Mucosa of gallbladder (tissue), 1 donor: ENCODE measurements around the gene CCDC13. TPM values are rescaled to one million over a fixed set of nuclear protein-coding genes. Genes with fewer than 3 reads are reported as not detected.

ENCODE experiments used
- DNase-seq: peaks from one replicate; pipeline ENCODE4 v3.0.0-alpha.2; 2020; ENCODE audit warnings: low spot score
- total RNA-seq: library from RNA; stranded (reverse); gene quantifications from one replicate; pipeline ENCODE4 v1.2.1, GENCODE V29; 2021
- donor health status: DM: no; HTN: no; CAD: no.

The CCDC13 gene
- total RNA-seq, 1 donor from 2014 or later: 1.4 TPM

GRCh38 chr3:42734263-42734860, 38.7 kb downstream of the CCDC13 start:
- no peak for DNase-seq

DNA sequence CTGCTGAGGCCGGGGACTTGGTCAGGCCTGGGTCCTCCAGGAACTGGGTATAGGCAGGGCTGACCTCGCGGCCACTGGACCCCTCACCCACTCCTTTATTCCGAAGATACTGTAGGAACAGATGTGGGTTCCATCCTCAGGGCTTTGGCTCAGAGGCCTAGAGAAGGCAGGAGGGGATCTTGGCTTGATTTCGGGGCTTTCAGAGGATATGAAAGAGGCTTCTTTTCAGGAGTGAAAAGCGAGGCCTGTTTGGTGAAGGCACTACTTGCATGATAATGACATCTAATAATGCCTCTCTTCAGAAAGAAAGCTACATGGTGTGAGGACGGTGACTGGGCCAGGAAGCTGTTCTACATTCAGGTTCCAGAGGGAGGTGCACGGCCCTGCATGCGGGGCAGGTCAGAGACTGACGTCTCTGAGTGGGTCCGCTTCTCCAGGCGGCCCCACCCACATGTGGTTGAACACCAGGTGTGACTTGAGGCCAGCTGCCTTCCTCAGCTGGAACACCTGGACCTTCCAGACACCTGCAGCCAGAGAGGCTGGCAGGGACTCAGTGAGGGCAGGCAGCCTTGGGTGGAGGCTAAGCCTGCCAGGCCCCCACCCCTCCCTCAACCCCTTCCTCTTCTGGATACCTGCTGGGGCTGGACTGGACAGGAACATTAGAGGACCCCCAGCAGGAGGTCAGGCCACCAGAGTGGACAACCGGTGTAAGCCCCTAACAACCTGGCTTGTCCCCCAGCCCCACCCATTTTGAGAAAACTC, 39.4 kb downstream of the CCDC13 start:
- DNase-seq: no peak

DNA sequence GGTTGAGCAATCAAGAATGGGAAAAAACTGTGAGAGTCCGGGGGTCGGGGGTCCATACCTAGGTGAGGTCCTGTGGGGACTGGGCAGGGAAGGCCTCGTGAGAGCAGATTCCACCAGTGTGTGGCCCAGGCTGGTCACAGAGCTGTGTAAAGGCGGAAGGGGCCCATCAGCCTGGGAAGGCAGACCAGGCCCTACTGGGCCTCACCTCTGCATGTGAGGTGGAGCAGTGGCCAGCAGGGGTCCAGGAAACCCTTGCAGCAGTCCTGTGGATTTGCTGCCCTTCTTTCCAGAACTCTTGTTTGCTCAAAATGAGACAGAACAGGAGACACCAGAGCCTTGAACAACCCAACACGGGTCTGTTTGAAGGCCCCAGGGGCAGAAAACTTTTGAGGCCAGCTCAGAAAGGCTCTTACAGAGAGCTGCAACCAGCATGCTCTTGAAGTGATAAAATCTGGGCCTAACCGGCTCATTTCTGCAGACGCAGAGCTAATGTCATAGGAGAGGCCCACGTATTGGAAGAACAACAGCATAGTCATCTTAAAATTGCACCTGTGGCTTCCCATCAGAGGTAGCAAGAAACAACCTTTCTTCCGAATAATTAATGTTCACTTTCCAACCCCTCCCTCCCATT, 40.1 kb downstream of the CCDC13 start:
- no peak for DNase-seq

DNA sequence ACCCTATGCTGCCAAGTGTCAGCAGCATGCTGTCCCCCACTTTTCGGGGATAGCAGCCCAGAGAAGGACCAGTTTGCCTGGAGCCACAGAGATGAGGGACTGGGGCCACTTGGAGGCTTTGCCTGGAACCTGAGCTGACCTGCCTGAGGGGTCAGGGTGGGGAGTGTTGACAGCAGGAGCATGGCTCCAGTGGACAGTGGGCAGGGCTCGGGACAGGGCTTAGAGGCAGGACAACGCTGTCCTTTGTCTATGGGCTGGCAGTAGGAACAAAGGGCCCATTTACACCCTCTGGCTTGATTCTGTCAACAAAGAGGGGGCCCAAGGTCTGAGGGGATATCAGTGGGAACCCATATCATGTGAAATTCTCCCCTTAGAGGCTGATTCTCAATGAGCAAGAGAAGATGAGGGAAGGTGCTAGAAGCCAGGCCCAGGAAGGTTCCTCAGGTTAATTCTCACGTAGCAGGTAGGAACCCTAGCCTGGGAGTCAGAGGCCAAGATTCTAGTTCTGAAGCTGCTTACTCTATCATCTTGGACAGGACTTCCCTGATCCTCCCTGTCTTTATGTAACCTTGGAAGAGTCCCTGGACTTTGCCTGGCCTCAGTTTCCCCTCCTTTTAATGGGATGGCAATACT, 40.7 kb downstream of the CCDC13 start:
- no peak for DNase-seq

- DNase-seq: no peak
These were observed 41.4 kb downstream of the CCDC13 start for GRCh38 chr3:42731476-42732195.

DNA sequence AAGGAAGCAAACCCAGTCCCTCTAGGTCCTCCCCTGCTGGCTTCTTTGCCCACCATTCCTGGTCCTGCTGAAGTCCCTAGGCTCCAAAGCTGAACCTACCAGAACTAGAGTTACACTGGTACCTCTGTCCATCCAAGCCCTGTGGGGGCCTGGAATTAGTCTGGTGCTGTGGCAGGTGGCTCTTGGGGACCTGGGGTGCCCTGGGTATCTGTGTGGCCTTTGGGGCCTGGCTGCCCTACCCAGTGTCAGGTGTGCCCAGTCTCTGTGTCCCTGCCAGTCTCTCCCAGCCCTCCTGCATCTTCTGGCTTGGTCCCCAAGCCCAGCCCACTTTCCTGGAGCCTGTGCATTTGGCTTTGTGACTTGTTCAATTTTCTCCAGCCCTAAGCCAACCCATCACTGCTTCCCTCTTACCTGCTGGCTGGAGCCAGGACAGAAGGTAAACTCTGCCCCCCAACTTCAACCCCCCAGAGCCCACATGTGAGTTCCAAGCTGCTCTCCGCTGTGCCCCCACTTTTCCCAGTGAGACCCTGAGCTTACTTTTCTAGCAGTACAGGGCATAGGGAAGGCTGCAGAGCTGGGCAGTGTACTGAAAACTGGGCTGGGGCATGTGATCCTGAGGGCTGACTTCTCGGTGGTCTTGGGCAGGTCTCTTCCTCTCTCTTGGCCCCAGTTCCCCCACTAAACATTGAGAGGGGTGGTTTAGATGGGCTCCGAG, 42.2 kb downstream of the CCDC13 start:
- no peak for DNase-seq

DNA sequence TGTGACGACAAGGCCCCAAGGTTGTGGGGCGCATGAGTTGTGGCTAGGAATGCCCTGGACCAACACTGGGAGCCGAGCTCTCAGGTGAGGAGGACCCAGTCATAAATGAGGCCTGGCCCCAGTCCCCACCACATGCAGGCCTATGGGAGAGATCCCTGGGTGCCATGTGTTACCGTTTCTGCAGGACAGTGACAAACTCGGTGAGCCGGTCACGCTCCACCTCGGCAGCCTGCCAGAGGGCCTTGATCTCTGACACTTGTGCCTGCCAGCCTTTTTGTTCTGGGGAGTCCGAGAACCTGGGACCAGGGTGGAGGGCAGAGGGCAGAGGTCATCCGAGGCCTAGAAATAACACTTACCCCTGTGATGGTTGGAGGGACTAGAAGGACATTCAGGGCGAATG, 42.8 kb downstream of the CCDC13 start:
- DNase-seq: no peak

GRCh38 chr3:42729404-42730145, 43.5 kb downstream of the CCDC13 start:
- DNase-seq: no peak

DNA sequence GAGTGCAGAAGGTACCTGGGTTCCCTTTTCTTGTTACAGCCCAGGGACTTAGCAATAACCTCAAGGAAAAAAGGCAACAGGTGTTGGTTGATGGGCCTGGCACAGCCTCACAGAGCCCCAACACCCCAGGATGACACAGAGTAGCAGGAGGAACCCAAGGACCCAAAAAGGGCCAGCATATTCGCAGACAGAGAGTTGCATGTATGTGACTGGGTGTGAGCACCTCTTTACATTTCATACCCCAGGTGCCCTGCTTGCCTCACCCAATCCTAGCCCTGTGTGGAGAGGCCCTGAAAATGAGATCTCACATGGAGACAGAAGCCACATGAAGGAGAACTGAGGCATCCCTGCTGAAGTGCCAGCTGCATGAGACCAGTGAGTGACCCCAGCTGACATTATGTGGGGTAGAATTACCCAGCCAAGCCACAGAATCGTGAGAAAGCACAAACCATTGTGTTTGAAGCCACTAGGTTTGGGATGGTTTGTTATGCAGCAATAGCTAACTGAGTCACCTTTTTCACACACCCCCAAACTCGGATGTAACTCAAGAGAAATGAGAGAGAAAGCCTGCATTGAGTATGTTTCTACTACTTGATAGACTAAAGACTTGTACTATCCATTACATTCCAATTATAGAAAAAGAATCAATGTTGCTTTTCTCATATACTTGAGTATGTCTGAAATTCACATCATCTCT, 44.2 kb downstream of the CCDC13 start:
- no peak for DNase-seq

DNA sequence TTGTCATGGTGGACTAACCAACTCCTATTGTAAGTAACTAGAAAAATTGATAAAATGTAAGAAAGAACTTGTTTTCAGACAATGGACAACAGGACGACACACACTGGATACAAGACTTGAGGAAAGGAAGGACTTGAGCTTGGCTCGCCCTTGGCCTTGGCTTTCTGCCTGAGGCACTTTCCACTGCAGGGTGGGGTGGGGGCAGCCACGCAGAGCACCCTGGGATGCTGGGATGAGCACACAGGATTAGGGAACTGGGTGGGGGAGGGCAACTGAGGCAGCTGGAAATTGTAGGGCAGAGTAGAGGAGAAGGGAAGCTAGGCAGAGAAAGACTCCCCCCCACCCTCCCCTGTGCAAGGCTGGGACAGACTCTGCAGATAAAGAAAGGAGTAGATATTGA, 45.0 kb downstream of the CCDC13 start:
- no peak for DNase-seq

DNA sequence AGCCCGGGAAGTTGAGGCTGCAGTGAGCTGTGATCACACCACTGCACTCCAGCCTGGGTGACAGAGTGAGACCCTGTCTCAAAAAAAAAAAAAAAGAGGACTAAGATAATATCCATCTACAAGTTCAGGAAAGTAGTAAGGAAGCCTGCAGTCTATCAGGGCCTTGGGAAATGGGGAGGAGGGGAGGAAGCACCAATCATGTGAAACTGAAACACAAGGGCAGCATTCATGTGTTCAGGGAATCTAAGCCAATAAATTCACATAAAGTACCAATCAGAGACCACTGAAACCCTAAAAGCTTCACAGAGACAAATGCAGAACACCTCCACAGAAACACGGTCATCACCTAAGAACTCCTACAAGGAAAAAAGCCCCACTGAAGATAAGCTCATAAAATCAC, 47.6 kb downstream of the CCDC13 start:
- no peak for DNase-seq

- no peak for DNase-seq
These were observed 49.8 kb downstream of the CCDC13 start for GRCh38 chr3:42723219-42723618.

Other genes with a start within 250 kb of the CCDC13 start
- gene SEC22C, start 191.3 kb downstream of the CCDC13 start, total RNA-seq: 37.0 TPM
- gene SS18L2, start 182.4 kb downstream of the CCDC13 start, total RNA-seq: 20.3 TPM
- 55.5 TPM for gene NKTR, start 172.6 kb downstream of the CCDC13 start, total RNA-seq
- gene ZBTB47, start 119.6 kb downstream of the CCDC13 start, total RNA-seq: 41.2 TPM
- gene KLHL40, start 87.7 kb downstream of the CCDC13 start, total RNA-seq: not detected
- 0.35 TPM for gene HHATL, start 70.5 kb downstream of the CCDC13 start, total RNA-seq
- gene HIGD1A, start 31.2 kb upstream of the CCDC13 start, total RNA-seq: 96.7 TPM
- 5.0 TPM for gene ACKR2, start 36.2 kb upstream of the CCDC13 start, total RNA-seq
- gene CYP8B1, start 102.6 kb upstream of the CCDC13 start, total RNA-seq: 2.8 TPM
- 8.6 TPM for gene ZNF662, start 132.9 kb upstream of the CCDC13 start, total RNA-seq
- 19.2 TPM for gene GASK1A, start 206.1 kb upstream of the CCDC13 start, total RNA-seq